ENCODE data around the gene SRPK1. TPM values are rescaled to one million over a fixed set of nuclear protein-coding genes. Genes with fewer than 3 reads are reported as not detected.
A peak's percentile ranks its signal among the peaks of the same experiment; 100 is the strongest.
"Not testable (repeated sequence)": the region's sequence is repeated elsewhere in the genome, so short reads cannot be mapped to it uniquely, and the experiment has no call there.

Gene SRPK1
- total RNA-seq, 1 experiment from 2014 or later, result 89.4 TPM

DNA sequence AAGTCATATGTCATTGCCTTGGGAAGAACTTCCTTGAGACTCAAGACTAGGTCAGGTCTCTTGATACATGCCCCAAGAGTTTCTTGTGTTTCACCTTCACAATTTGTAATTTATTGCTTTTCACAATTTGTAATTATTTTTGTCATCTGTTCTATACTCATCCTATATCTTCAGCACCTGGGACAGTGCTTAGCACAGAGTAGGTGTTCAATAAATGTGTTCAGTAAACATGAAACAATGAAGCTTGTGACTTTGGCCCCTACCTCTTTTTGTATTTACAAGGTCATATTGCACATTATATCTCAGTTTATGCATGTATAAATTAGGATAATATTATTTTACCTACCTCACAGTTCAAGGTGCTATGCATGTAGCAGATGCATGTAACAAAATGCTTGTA lies 21.5 kb upstream of the SRPK1 start:
- H3K9me2 ChIP-seq (ENCODE audit: insufficient read depth), result no peaks in the 10 kb centered on the region
- H3K9me3 ChIP-seq (ENCODE audit: control insufficient read depth in 1 of 2, insufficient read depth in 1 of 2, low read depth in 1 of 2, low read length in 2 of 2), result no peaks in the 10 kb centered on the region
- no peaks in the 10 kb centered on the region for H3K79me2 ChIP-seq (ENCODE audit: insufficient read depth, low read length)
- no peaks in the 10 kb centered on the region for H3K27me3 ChIP-seq (ENCODE audit: insufficient read depth, low read length)
- H3K4me1 ChIP-seq (ENCODE audit: control insufficient read depth in 1 of 2, insufficient read depth in 2 of 2, low read length in 2 of 2), result no peaks in the 10 kb centered on the region
- ChIA-PET RAD21 (ENCODE audit: low non-redundant PET in 1 of 2, low total read pairs in 2 of 2, uncharacterized antibody in 2 of 2, unreplicated experiment in 2 of 2) (no interaction called here), CTCF (no interaction called here), POLR2A (no interaction called here)
- no peak overlapping the region for H3K4me2 ChIP-seq (ENCODE audit: low read length)
- no peaks in the 10 kb centered on the region for H3K36me3 ChIP-seq (ENCODE audit: control insufficient read depth in 1 of 2, insufficient read depth in 2 of 2, low read length in 2 of 2)
- no peaks in the 10 kb centered on the region for H4K20me1 ChIP-seq (ENCODE audit: insufficient read depth)
- DNase-seq (ENCODE audit: low read depth, low spot score) (no peak), ATAC-seq (no peak)
- no TSS peak for BruUV-seq (replicated peaks)
- H3K9ac ChIP-seq (ENCODE audit: low read length), result no peak overlapping the region
- H2AFZ ChIP-seq (ENCODE audit: low read depth, low read length, poor library complexity, severe bottlenecking), result no peak overlapping the region
- H3K27ac ChIP-seq (ENCODE audit: low read depth, low read length), result no peak overlapping the region
- H3K4me3 ChIP-seq (replicated peaks in 1 of 2; ENCODE audit: low read depth in 1 of 2, low read length in 2 of 2), result no peak overlapping the region
- TF ChIP-seq, protein P1, sequence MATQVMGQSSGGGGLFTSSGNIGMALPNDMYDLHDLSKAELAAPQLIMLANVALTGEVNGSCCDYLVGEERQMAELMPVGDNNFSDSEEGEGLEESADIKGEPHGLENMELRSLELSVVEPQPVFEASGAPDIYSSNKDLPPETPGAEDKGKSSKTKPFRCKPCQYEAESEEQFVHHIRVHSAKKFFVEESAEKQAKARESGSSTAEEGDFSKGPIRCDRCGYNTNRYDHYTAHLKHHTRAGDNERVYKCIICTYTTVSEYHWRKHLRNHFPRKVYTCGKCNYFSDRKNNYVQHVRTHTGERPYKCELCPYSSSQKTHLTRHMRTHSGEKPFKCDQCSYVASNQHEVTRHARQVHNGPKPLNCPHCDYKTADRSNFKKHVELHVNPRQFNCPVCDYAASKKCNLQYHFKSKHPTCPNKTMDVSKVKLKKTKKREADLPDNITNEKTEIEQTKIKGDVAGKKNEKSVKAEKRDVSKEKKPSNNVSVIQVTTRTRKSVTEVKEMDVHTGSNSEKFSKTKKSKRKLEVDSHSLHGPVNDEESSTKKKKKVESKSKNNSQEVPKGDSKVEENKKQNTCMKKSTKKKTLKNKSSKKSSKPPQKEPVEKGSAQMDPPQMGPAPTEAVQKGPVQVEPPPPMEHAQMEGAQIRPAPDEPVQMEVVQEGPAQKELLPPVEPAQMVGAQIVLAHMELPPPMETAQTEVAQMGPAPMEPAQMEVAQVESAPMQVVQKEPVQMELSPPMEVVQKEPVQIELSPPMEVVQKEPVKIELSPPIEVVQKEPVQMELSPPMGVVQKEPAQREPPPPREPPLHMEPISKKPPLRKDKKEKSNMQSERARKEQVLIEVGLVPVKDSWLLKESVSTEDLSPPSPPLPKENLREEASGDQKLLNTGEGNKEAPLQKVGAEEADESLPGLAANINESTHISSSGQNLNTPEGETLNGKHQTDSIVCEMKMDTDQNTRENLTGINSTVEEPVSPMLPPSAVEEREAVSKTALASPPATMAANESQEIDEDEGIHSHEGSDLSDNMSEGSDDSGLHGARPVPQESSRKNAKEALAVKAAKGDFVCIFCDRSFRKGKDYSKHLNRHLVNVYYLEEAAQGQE (IDR thresholded peaks at IDR 0.05; ENCODE audit: low read depth), result peak; percentile 48
- TF ChIP-seq ZFX (IDR thresholded peaks at IDR 0.05) (no peak), YY1 (IDR thresholded peaks at IDR 0.05; ENCODE audit: extremely low read depth, insufficient replicate concordance, low read depth, low read length) (no peak), ELF1 (IDR thresholded peaks at IDR 0.05; ENCODE audit: borderline replicate concordance, low read depth) (no peak)
- intact Hi-C loops (cut with micrococcal nuclease), result no loop called here

DNA sequence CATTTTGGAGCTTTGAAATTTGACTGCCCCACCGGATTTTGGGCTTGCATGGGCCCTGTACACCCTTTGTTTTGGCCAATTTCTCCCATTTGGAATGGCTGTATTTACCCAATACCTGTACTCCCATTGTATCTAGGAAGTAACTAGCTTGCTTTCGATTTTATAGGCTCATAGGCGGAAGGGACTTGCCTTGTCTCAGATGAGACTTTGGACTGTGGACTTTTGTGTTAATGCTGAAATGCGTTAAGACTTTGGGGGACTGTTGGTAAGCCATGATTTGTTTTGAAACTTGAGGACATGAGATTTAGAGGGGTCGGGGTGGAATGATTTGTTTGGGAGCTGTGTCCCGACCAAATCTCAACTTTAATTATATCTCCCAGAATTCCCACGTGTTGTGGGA lies 20.3 kb upstream of the SRPK1 start:
- CTCF ChIA-PET; intact Hi-C loops (cut with micrococcal nuclease); POLR2A ChIA-PET; H3K4me3 ChIP-seq (replicated peaks in 1 of 2; ENCODE audit: low read depth in 1 of 2, low read length in 2 of 2); H3K9ac ChIP-seq (ENCODE audit: low read length); ATAC-seq; H2AFZ ChIP-seq (ENCODE audit: low read depth, low read length, poor library complexity, severe bottlenecking); H3K27ac ChIP-seq (ENCODE audit: low read depth, low read length); H3K27me3 ChIP-seq (ENCODE audit: insufficient read depth, low read length); H3K4me1 ChIP-seq (ENCODE audit: control insufficient read depth in 1 of 2, insufficient read depth in 2 of 2, low read length in 2 of 2); H3K9me2 ChIP-seq (ENCODE audit: insufficient read depth); H3K36me3 ChIP-seq (ENCODE audit: control insufficient read depth in 1 of 2, insufficient read depth in 2 of 2, low read length in 2 of 2); H3K79me2 ChIP-seq (ENCODE audit: insufficient read depth, low read length); RAD21 ChIA-PET (ENCODE audit: low non-redundant PET in 1 of 2, low total read pairs in 2 of 2, uncharacterized antibody in 2 of 2, unreplicated experiment in 2 of 2); DNase-seq (ENCODE audit: low read depth, low spot score); BruUV-seq (replicated peaks); H3K9me3 ChIP-seq (ENCODE audit: control insufficient read depth in 1 of 2, insufficient read depth in 1 of 2, low read depth in 1 of 2, low read length in 2 of 2); H4K20me1 ChIP-seq (ENCODE audit: insufficient read depth); H3K4me2 ChIP-seq (ENCODE audit: low read length): not testable (repeated sequence)

DNA sequence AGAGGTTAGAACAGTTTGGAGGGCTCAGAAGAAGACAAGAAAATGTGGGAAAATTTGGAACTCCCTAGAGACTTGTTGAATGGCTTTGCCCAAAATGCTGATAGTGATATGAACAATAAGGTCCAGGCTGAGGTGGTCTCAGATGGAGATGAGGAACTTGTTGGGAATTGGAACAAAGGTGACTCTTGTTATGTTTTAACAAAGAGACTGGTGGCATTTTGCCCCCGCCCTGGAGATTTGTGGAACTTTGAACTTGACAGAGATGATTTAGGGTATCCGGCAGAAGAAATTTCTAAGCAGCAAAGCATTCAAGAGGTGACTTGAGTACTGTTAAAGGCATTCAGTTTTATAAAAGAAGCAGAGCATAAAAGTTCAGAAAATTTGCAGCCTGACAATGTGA lies 19.1 kb upstream of the SRPK1 start:
- H3K4me1 ChIP-seq (ENCODE audit: control insufficient read depth in 1 of 2, insufficient read depth in 2 of 2, low read length in 2 of 2); H3K9ac ChIP-seq (ENCODE audit: low read length); H3K9me3 ChIP-seq (ENCODE audit: control insufficient read depth in 1 of 2, insufficient read depth in 1 of 2, low read depth in 1 of 2, low read length in 2 of 2); H3K79me2 ChIP-seq (ENCODE audit: insufficient read depth, low read length); H3K27ac ChIP-seq (ENCODE audit: low read depth, low read length); BruUV-seq (replicated peaks); RAD21 ChIA-PET (ENCODE audit: low non-redundant PET in 1 of 2, low total read pairs in 2 of 2, uncharacterized antibody in 2 of 2, unreplicated experiment in 2 of 2); H3K27me3 ChIP-seq (ENCODE audit: insufficient read depth, low read length); DNase-seq (ENCODE audit: low read depth, low spot score); H3K4me3 ChIP-seq (replicated peaks in 1 of 2; ENCODE audit: low read depth in 1 of 2, low read length in 2 of 2); ATAC-seq; CTCF ChIA-PET; POLR2A ChIA-PET; H3K36me3 ChIP-seq (ENCODE audit: control insufficient read depth in 1 of 2, insufficient read depth in 2 of 2, low read length in 2 of 2); H3K4me2 ChIP-seq (ENCODE audit: low read length); intact Hi-C loops (cut with micrococcal nuclease); H4K20me1 ChIP-seq (ENCODE audit: insufficient read depth); H2AFZ ChIP-seq (ENCODE audit: low read depth, low read length, poor library complexity, severe bottlenecking); H3K9me2 ChIP-seq (ENCODE audit: insufficient read depth): not testable (repeated sequence)

DNA sequence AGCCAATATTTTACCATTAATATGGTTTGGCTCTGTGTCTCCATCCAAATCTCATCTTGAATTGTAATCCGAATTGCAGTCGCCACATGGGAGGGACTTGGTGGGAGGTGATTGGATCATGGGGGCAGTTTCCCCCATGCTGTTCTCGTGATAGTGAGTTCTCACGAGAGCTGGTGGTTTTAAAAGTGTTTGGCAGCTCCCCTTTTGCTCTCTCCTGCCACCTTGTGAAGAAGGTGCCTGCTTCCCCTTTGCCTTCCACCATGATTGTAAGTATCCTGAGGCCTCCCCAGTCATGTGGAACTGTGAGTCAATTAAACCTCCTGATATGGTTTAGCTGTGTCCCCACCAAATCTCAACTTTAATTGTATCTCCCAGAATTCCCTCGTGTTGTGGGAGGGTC lies 18.4 kb upstream of the SRPK1 start:
- H3K79me2 ChIP-seq (ENCODE audit: insufficient read depth, low read length); H3K9me2 ChIP-seq (ENCODE audit: insufficient read depth); CTCF ChIA-PET; H3K36me3 ChIP-seq (ENCODE audit: control insufficient read depth in 1 of 2, insufficient read depth in 2 of 2, low read length in 2 of 2); intact Hi-C loops (cut with micrococcal nuclease); BruUV-seq (replicated peaks); H4K20me1 ChIP-seq (ENCODE audit: insufficient read depth); H3K4me1 ChIP-seq (ENCODE audit: control insufficient read depth in 1 of 2, insufficient read depth in 2 of 2, low read length in 2 of 2); POLR2A ChIA-PET; H3K27ac ChIP-seq (ENCODE audit: low read depth, low read length); H3K27me3 ChIP-seq (ENCODE audit: insufficient read depth, low read length); H3K4me2 ChIP-seq (ENCODE audit: low read length); DNase-seq (ENCODE audit: low read depth, low spot score); ATAC-seq; RAD21 ChIA-PET (ENCODE audit: low non-redundant PET in 1 of 2, low total read pairs in 2 of 2, uncharacterized antibody in 2 of 2, unreplicated experiment in 2 of 2); H3K9ac ChIP-seq (ENCODE audit: low read length); H2AFZ ChIP-seq (ENCODE audit: low read depth, low read length, poor library complexity, severe bottlenecking); H3K4me3 ChIP-seq (replicated peaks in 1 of 2; ENCODE audit: low read depth in 1 of 2, low read length in 2 of 2); H3K9me3 ChIP-seq (ENCODE audit: control insufficient read depth in 1 of 2, insufficient read depth in 1 of 2, low read depth in 1 of 2, low read length in 2 of 2): not testable (repeated sequence)

Data from HCT116 (cell line).